Measurements from ENCODE around the gene TMCC2.
"Not testable (repeated sequence)": the region's sequence is repeated elsewhere in the genome, so short reads cannot be mapped to it uniquely, and the experiment has no call there.

TMCC2 gene

GRCh38 chr1:205227584-205228013, at the start of gene TMCC2:
TMCC2 (plus strand) TSS chr1:205227946; CDS start chr1:205228565, 619 bp downstream.
- H3K27ac ChIP-seq = no peak within 1 kb of the TSS
- TF ChIP-seq, protein P1, sequence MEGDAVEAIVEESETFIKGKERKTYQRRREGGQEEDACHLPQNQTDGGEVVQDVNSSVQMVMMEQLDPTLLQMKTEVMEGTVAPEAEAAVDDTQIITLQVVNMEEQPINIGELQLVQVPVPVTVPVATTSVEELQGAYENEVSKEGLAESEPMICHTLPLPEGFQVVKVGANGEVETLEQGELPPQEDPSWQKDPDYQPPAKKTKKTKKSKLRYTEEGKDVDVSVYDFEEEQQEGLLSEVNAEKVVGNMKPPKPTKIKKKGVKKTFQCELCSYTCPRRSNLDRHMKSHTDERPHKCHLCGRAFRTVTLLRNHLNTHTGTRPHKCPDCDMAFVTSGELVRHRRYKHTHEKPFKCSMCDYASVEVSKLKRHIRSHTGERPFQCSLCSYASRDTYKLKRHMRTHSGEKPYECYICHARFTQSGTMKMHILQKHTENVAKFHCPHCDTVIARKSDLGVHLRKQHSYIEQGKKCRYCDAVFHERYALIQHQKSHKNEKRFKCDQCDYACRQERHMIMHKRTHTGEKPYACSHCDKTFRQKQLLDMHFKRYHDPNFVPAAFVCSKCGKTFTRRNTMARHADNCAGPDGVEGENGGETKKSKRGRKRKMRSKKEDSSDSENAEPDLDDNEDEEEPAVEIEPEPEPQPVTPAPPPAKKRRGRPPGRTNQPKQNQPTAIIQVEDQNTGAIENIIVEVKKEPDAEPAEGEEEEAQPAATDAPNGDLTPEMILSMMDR (IDR thresholded peaks at IDR 0.05) = no peak
- no peak for TF ChIP-seq ZFX (IDR thresholded peaks at IDR 0.05; ENCODE audit: borderline replicate concordance)

- TF ChIP-seq, protein P1 (IDR thresholded peaks at IDR 0.05) = no peak
- TF ChIP-seq ZFX (IDR thresholded peaks at IDR 0.05; ENCODE audit: borderline replicate concordance) = no peak
- H3K27ac ChIP-seq = no peak overlapping the region
These were observed 47.9 kb upstream of the TMCC2 start for GRCh38 chr1:205179842-205180241.

DNA sequence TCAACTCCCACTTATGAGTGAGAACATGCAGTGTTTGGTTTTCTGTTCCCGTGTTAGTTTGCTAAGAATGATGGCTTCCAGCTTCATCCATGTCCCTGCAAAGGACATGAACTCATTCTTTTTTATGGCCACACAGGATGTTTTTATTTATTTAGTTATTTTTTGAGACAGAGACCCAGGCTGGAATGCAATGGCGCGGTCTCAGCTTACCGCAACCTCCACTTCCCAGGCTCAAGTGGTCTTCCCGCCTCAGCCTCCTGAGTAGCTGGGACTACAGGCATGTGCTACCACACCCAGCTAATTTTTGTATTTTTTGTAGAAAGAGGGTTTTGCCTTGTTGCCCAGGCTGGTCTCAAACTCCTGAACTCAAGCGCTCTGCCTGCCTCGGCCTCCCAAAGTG, 47.4 kb upstream of the TMCC2 start:
- H3K27ac ChIP-seq = not testable (repeated sequence)

DNA sequence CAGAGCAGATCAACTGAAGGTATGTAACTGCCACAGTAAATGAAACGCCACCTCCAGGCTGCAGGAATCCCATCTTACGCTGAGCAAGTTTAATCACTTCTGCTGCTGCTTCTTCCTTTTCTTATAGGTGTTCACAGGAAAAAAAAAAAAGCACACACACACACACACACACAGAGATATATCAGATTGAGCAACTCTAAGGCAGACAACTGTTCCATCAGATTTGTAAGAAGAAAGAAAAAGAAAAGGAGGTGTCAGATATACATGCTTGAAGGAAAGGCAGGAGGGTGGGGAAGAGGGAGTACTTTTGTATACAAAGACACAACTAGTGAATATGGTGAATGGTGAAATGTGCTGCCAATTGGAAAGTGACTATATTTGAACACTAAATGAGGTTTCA, 44.8 kb upstream of the TMCC2 start:
- no peak overlapping the region for H3K27ac ChIP-seq
- TF ChIP-seq ZFX (IDR thresholded peaks at IDR 0.05; ENCODE audit: borderline replicate concordance) = no peak
- TF ChIP-seq, protein P1 (IDR thresholded peaks at IDR 0.05) = no peak

- TF ChIP-seq, protein P1 (IDR thresholded peaks at IDR 0.05) = no peak
- no peak overlapping the region for H3K27ac ChIP-seq
These were observed 43.9 kb upstream of the TMCC2 start for GRCh38 chr1:205183676-205184335.

GRCh38 chr1:205186191-205186590, 41.6 kb upstream of the TMCC2 start:
- TF ChIP-seq, protein P1 (IDR thresholded peaks at IDR 0.05) = no peak
- no peak for TF ChIP-seq ZFX (IDR thresholded peaks at IDR 0.05; ENCODE audit: borderline replicate concordance)
- H3K27ac ChIP-seq = no peak overlapping the region

GRCh38 chr1:205187420-205187819, 40.3 kb upstream of the TMCC2 start:
- no peak for TF ChIP-seq ZFX (IDR thresholded peaks at IDR 0.05; ENCODE audit: borderline replicate concordance)
- TF ChIP-seq, protein P1 (IDR thresholded peaks at IDR 0.05) = no peak
- H3K27ac ChIP-seq = no peak overlapping the region

GRCh38 chr1:205188098-205188497, 39.6 kb upstream of the TMCC2 start:
- H3K27ac ChIP-seq = no peak overlapping the region

More at GRCh38 chr1:205188098-205188497, 39.6 kb upstream of the TMCC2 start:
- TF ChIP-seq ZFX (IDR thresholded peaks at IDR 0.05; ENCODE audit: borderline replicate concordance) = no peak
- TF ChIP-seq, protein P1 (IDR thresholded peaks at IDR 0.05) = no peak
